Endometrial microvascular endothelial cells (primary cell): ENCODE data around the gene ELP4. TPM values are rescaled to one million over a fixed set of nuclear protein-coding genes. Genes with fewer than 3 reads are reported as not detected.
"Not testable (repeated sequence)": the region's sequence is repeated elsewhere in the genome, so short reads cannot be mapped to it uniquely, and the experiment has no call there.

Experiments used
- in situ Hi-C: cut with HindIII; loops from 2 replicates; pipeline ENCODE4 v1.10.0; 2017; ENCODE audit warnings: low sequenced_read_pairs, low pct_unique_long_range_greater_than_20kb; ENCODE audit errors: inconsistent ontology term
- total RNA-seq: library from RNA; depleted of rRNA; stranded (reverse); fragments of >200 nt; gene quantifications from one replicate; pipeline ENCODE4 v1.2.3, GENCODE V29; 2015; ENCODE audit errors: inconsistent ontology term

ELP4 gene
- total RNA-seq, 1 donor from 2014 or later: 23.6 TPM

DNA sequence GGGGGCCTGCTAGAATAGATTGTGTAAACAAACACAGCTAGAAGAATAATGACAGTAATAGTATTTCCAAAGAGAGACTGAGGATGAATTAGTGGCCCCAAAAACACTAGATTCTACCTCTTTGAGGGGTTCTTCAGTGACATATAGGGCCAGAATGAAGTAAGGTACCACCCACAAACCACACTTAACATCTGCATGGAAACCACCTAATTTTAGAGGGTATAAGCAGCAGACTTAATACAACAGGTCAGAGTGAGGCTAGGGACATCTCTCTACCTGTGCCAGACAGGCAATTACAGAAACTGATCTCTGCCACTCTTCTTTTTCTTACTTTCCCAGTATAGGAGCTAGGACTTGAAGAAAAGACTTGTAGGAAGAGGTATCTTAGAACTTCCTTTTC is 20.1 kb downstream of the ELP4 start:
- in situ Hi-C loops: no loop called here

DNA sequence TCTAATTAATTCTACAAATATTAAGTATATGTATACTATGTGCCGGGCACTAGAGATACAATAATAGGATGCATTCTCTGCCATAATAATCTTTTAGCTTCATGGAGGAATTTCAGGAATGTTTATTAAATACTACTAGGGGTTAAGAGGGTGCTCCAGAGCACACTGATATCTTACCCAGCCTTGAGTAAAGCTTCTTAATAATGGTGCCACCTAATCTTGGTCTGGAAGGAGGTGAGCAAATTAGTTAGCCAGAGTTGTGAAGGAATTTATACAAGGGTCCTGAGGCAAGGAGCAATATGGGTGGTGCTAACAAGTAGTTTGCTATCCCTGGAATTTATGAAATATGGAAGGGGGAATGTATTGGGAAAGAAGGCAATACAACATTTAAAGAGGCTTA is 21.7 kb downstream of the ELP4 start:
- in situ Hi-C loops: no loop called here

DNA sequence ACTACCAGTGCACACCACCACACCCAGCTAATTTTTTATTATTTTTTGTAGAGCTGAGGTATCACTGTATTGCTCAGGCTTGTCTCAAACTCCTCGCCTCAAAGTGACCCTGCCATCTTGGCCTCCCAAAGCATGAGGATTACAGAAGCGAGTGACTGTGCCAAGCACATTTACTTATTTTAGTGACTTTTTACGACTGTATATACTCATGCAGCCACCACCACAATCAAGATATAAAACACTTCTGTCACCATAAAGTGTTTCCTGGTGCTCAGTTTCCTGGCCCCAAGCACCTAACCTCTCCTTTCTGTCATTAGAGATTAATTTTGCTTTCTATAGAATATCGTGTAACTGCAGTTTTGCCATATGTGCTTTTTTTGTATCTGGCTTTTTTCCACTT is 25.9 kb downstream of the ELP4 start:
- in situ Hi-C loops: no loop called here

DNA sequence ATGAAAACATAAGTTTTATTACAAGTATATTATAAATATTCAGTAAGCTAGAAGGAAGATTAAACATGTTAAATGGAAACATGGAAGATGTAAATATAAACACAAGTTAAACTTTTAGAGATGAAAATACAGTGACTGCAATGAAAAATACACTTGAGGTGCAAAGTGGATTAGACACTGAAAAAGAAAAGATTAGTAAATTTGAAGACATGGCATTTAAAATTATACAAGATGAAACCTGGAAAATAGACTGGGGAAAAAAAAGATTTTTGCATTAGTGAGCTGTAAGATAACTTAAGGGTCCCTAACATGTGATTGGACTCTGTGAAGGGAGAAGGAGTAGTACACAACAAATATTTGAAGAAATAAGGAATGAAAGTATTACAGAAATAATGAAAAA is 33.3 kb downstream of the ELP4 start:
- in situ Hi-C loops: no loop called here

DNA sequence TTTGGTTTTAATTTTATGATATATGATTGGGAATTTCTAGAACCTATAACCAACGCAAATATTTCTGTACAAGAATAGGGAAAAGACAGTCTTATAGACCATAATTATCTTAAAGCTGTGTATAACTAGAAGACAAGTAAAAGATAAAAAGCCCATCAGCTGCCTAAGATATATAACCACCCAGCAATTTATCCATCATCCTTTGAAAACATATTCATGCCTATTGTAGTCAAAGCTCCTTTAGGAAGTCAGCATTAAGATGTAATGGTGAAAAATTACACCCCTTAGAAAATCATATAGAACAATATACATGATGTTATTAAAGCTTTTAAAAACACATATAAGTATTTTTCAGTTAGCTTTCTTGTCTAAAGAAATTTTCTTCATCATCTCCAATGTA is 46.4 kb downstream of the ELP4 start:
- in situ Hi-C loops: no loop called here

DNA sequence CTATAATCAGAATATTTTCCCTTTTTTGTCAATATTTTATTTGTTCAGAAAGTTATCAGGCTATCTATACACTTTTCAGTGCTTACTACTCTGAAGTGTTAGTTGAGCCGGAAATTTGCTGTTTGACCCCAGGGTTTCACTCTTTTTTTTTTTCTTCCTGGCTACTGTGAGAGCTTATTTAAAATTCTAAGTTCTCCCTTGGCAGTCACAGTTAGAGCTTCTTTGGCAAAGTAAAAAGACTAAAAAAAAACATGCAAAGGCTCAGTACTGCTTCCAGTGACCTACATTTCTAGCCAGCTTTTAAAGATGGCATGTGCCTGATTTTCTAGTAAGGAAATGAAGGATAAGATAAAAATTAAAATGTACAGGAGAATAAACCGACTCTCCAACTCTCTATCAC is 48.4 kb downstream of the ELP4 start:
- in situ Hi-C loops: no loop called here

DNA sequence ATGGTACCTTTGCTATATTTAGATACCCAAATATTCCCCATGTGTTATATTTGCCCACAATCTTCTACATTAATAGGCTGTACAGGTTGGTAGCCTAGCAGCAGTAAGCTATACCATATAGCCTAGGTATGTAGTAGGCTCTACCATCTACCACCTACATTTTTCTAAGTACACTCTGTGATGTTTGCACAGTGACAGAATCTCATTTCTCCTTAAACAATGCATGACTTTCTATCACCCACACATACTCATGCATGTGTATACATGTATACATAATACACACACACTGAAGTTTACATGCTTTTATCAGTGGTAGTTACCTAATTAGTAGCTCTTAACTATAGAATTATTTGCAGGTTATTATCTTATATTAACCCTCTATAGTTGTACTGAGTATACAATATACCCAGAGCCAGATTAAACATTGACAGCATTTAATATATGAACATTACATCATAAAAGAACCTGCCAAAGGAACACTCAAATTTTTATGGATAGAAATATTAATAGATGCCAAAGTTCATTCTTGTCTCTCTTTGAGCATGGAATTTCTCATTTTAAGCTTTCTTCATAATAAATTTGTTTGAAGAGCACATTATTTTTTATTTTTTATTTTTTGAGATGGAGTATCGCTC is 51.4 kb downstream of the ELP4 start:
- in situ Hi-C loops: no loop called here

DNA sequence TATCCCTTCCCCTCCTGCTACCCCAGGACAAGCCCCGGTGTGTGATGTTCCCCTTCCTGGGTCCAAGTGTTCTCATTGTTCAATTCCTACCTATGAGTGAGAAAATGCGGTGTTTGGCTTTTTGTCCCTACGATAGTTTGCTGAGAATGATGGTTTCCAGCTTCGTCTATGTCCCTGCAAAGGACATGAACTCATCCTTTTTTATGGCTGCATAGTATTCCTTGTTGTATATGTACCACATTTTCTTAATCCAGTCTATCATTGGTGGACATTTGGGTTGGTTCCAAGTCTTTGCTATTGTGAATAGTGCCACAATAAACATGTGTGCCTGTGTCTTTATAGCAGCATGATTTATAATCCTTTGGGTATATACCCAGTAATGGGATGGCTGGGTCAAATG is 55.0 kb downstream of the ELP4 start:
- in situ Hi-C loops: not testable (repeated sequence)

DNA sequence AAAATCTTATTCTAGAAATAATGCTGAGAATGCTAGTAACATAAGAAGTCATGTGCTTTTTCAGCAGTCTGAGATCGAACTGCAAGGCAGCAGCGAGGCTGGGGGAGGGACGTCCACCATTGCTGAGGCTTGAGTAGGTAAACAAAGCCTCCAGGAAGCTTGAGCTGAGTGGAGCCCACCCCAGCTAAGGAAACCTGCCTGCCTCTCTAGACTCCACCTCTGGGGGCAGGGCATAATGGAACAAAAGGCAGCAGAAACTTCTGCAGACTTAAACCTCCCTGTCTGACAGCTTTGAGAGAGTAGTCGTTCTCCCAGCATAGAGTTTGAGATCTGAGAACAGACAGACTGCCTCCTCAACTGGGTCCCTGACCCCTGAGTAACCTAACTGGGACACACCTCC is 64.6 kb downstream of the ELP4 start:
- in situ Hi-C loops: not testable (repeated sequence)

DNA sequence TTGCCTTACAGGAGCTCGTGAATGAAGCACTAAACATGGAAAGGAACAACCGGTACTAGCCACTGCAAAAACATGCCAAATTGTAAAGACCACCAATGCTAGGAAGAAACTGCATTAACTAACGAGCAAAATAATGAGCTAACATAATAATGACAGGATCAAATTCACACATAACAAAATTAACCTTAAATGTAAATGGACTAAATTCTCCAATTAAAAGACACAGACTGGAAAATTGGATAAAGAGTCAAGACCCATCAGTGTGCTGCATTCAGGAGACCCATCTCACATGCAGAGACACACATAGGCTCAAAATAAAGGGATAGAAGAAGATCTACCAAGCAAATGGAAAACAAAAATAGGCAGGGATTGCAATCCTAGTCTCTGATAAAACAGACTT is 66.2 kb downstream of the ELP4 start:
- in situ Hi-C loops: not testable (repeated sequence)

DNA sequence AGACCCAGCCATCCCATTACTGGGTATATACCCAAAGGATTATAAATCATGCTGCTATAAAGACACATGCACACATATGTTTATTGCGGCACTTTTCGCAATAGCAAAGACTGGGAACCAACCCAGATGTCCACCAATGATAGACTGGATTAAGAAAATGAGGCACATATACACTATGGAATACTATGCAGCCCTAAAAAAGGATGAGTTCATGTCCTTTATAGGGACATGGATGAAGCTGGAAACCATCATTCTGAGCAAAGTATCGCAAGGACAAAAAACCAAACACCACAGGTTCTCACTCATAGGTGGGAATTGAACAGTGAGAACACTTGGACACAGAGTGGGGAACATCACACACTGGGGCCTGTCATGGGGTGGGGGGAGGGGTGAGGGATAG is 69.8 kb downstream of the ELP4 start:
- in situ Hi-C loops: not testable (repeated sequence)

DNA sequence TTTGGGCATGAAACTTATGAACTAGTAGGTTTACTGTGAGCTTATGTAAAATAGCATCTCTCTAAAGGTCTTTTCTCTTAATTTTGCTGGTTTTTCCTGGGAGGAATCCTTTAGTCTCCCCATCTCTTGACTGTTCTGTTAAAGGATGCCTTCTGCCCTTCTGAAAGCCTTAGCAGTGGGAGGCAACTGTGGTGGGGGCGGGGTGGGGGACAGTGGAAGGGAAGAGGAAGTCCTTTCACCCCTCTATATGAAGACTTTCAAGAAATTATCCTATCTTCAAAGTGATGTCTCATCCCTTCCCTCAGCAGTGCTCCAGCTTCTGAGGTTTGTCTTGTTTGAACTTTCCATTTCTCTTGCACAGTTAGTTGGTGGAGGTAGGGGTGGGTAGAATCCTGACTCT is 73.1 kb downstream of the ELP4 start:
- in situ Hi-C loops: no loop called here

DNA sequence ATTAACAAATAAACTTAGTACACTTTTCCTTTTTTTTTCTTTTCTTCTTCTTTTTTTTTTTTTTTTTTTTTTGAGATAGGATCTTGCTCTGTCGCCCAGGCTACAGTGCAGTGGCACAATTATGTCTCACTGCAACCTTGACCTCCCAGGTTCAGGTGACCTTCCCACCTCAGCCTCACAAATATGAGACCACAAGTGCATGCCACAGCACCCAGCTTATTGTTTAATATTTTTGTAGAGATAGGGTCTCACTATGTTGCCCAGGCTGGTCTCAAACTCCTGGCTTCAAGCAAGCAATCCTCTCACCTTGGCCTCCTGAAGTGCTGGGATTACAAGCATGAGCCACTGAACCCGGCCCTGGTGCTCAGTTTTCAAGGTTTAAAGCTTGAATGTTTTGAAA is 88.9 kb downstream of the ELP4 start:
- in situ Hi-C loops: no loop called here

DNA sequence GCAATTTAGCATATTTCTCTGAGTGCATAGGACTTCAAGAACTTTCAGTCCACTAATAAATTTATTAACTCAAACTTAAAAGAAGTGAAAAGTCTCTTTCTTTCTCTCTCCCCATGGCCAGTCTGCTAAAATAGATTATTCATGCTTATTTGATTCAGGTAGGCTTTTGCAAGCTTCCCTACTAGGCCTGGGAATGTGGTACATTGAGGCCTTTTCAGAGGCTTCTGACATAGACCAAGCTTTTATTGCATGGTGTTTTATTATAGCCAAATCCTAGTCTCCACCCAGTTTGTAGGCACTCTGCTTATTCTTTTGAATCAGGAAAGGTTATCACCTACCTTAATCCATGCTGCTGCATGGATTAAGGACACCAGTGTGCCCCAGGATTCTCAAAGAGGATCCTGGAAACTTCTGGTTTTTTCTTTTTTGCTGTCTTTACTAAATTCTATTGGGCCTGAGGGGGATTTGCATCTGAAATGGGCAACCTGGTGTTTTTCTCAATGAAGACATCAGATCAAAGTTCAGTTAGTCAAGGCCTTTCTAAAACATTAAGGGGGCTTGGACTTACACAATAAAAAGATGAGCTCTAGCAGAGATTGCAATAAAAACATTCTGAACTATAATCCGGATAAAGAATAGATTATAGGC is 92.2 kb downstream of the ELP4 start:
- in situ Hi-C loops: no loop called here

DNA sequence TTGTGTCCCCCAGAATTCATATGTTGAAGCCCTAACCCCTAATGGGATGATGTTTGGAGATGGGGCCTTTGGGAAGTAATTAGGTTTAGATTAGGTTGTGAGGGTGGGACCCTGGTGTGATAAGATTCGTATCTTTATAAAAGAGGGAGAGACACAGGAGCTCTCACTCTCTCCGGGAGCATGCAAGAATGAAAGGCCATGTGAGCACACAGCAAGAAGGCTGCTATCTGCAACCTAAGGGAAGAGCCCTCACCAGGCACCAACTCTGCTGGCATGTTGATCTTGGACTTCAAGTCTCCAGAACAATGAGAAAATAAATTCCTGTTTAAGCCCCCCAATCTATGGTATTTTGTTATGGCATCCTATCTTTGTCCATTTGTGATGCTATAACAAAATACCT is 97.3 kb downstream of the ELP4 start:
- in situ Hi-C loops: no loop called here

DNA sequence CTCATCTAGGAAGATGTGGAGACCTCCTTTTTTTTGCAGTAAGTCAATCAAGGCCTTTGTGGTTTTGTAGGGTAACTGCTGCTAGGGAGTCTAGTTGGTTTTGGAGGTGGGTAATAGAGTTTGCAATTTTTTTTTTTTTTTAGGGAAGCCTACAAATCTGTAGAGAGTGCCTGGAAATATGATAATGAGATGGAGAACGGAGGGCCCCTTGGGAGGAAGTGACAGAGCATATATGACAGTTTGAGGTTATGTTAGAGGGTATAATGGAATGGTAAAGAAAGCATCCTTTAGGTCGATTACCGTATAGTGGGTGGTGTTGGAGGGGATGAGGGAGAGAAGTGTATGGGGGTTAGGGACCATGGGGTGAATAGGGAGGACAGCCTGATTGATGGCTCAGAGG is 98.3 kb downstream of the ELP4 start:
- in situ Hi-C loops: no loop called here

DNA sequence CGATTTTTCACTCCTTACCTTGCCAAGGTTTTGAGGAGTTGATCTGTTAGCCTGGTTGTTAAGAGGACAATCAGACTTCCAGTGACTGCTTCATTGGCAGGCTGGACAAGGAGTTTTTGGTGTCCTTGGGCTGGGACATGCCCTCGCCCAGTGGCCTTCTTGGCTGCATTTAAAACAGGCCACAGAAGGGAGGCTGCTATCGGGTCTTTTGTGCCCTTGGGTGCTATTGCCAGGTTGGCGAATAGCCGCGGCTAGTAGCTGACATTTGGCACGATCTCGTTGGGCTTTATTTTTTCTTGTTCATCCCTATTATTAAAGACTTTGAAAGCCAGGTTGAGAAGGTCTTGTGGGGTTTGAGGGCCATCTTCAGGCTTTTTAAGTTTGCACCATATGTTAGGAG is 99.4 kb downstream of the ELP4 start:
- in situ Hi-C loops: no loop called here

DNA sequence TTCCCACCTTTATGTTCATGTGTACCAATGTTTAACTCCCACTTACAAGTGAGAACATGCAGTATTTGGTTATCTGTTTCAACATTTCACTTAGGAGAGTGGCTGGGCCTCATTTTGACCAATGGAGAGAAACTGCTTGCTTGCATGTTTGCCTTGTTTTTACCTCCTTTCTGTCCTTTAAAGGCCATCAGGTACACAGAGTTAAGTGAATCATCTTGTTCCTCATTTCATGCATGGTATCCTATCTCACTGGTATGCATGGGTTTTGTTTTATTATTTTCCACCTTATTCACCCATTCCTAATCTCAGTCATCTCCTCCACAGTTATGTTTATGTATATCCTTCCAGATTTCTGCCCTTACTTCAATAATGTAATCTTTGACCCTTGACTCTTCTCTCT is 101.0 kb downstream of the ELP4 start:
- in situ Hi-C loops: no loop called here

DNA sequence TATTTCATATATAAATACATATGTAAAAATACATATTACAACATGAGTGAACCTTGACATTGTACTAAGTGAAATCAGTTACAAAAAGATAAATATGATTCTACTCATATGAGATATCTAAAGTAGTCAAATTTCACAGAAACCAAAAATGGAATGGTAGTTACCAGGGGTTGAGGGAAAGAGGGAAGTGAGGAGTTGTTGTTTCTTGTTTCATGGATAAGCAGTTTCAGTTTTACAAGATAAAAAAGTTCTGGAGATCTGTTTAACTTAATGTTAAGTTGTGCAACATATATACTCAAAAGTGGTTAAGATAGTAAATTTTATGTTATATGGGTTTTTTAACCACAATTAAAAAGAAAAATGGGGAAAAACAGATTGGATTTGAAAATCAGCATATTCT is 107.7 kb downstream of the ELP4 start:
- in situ Hi-C loops: no loop called here

DNA sequence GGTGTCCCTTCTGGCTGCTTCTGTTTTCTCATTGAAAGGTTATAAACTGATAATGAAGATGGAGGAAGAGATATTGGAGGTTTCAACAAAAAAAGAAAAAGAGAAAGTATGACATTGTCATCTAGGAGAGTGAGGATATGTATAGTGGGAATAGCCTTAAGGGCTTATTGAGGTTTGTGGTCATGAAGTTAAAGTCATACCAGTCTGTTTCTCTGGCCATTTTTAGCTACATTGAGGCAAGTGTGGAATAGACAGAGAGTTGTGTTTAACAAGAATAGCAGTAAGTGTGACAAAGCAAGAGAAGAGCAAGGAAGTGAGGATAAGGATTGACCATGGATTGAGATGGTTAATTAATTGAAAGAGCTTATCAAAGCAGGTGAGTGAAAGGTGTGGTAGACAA is 110.4 kb downstream of the ELP4 start:
- in situ Hi-C loops: no loop called here

DNA sequence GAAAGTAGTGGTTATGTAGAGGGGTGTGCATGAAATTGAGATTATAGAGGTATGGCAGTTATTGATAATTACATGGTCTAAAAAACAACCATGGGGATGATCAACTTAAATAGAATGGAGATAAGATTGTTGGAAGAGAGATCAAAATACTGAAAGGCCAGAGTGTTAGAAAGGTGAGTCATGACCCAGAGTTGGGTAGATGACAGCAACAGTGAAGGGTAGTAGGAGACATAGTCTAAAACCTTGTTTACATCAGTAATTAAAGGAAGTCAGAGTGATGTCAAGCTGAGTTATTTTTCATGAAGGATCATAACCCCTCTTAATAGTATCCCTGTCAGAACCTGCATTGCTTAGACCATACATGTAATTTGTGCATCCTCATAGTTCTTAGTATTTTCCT is 110.9 kb downstream of the ELP4 start:
- in situ Hi-C loops: no loop called here
